NCI-H446 treated with DMSO at 0.1 percent for 48 hours (cell line): ENCODE data around the gene NT5DC3.

Source experiments
- DNase-seq: peaks from one replicate; lab custom pipeline; 2025; lab: John Stamatoyannopoulos, UW

Gene NT5DC3

DNA sequence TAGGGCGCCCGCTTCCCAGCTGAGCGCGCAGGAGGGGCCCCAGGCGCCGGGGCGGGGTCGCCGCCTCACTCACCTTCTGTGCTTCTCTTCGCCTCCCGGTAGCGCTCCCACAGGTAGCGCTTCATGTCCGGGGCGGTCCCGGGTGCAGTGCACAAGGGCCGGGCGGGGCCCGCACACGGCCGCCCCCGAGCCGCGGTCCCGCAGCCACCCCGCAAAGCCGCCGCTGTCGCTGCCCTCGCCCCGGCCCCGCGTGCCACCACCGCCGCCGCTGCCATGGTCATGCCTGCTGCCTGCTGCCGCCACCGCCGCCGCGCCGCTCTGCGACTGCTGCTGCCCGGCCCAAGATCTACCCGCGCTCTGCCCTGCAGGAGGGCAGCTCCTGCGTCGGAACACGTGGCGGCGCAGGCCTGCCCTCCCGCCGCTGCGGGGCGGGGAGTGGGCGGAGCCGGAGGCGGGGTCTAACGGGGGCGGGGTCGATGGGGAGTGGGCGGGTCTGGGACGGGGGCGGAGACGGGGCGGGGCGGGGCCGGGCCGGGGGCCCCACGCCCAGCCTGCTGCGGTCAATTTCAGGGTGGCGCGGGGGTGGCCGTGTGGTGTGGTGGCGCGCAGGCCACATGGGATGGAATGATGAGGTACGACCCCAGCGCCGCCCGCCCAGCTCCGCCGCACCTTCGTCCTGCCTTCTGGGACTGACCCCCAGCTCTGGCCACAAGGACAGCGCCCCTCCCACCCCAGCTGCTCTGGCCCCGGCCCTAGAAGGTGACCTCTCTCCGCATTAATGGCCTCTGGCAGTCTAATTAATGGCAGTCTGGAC, at the start of gene NT5DC3:
NT5DC3 (minus strand) TSS at position 359 of the 814 bp plus-strand sequence; CDS start at position 281, 78 bp downstream.
- peak; percentile 67 for DNase-seq

DNA sequence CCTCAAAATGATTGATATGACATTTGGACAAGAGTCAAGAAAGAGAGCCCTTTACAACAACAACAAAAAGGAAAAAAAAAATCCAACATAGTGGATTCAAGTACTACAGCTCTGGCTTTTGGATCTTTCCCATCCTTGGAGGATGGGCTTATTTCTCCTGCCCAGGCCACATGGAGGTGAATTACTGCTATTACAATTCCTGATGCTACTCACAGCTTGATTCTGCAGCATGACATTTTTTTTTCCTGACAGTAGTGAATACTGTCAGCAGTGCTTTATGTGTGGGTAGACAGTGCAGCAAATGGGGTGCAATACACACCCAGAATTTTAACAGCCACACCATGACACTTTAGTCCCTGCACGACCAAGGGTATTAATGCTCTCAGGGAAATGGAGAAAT, 46.7 kb upstream of the NT5DC3 start:
- DNase-seq: no peak

DNA sequence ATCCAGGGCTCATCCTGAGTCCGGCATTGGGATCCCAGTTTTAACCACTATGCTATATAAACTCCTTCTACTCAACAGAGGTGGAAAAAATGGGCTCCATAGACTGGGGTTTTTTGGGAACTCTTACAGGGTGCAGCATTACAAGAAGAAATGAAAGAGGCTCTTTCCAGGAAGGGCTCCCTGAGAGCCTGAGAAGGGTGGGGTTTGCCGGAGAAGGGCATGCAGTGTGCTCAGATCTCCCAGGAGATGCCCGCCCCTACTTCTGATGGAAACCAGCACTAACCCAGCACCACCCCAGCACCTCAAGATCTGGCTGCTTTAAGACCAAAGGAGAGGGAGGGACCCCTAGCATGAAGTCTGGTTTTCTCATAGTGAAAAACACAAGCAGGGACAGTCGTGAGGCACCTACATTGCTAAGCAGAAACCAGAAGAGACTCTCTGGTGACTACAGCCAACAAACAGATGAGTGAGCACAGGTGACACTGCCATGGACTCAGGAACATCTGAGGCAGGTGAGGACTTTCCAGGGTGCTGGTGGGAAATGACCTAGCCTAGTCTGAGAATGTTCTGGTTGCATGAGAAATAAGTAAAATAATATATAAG, 45.3 kb upstream of the NT5DC3 start:
- DNase-seq: no peak

DNA sequence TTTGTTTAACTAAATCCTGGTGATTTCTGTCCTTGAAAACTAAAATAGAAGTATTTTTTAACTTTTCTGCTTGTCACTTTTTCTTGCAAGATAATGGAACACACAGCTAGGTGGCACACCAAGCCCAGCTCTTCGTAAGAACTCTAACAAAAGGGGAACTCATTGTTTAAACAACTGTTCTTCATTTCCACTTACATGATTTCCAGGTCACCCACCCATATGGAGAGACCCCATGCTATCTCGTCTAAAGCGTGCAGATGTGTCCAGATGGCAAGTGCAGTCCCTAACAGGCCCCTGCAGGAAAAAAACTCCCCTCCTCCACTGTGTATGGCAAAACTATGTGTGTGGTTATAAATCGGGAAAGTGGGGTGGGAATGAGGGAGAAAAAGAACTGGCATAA, 43.3 kb upstream of the NT5DC3 start:
- no peak for DNase-seq

DNA sequence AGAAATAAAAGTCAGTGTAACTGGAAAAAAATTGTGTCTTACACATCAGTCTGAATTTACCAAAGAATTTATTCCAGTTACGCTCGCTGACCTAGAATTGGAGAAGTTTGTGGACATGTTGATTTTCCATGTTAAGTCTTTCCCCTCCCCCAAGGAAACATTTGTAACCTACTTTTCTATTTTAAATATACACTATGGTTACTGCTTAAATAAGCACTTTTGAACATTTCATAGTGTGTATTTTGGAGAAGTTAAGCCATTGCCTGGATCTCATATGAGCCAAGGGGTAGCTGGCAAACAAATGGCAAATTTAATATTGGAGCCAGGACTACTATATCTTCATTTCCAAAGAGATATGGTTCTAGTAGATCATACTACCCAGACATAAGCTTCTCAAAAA, 42.9 kb upstream of the NT5DC3 start:
- no peak for DNase-seq

DNA sequence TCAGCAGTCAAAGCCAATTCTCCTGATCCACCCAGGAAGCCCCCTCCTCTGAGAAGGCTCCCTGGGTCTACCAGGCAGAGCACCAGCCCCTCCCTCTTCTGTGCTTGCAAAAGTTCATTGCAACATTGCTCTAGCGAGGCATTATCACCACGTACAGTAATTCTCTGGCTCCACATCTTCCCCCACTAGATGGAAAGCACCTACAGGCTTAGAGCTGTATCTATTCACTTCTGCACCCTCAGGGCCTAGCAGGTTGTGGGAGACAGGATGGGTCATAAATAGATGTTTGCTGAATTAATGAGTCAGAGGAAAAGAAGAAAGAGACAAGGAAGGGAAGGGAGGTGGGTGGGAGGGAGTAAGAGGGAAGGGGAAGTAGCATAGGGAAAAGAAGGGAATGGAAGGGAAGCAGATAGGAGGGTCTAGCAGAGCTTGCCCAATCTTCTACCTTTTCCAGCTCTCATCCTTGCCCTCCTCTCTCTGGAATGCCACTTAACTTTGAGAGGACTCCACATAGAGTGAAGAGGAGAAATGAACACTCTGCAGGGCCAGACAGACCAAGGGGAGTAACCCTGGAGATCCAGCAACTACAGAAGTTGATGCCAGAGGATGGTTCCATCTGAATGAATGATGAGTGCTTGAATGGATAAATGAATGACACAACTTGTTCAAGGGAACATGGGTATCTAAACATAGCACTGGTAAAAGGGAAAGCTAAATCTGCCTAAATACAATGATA, 42.0 kb upstream of the NT5DC3 start:
- no peak for DNase-seq

DNA sequence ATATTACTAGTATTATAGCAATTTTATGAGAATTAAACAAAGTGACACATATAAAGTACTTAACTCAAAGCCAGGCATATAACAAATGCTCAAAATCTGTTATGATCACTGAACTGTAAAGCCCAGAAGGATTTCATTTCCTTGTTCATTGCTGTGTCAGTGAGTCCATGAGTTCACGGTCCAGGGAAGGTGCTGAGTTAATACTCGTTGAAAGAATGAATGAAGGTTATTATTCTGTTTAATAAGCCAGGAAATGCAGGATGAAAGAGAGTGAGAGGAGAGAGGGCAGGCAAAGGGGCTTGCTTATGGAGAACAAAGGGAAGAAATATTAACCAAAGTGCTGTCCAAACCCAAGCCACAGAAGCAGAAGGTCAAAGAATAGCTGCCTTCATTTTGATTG, 40.2 kb upstream of the NT5DC3 start:
- DNase-seq: no peak

DNA sequence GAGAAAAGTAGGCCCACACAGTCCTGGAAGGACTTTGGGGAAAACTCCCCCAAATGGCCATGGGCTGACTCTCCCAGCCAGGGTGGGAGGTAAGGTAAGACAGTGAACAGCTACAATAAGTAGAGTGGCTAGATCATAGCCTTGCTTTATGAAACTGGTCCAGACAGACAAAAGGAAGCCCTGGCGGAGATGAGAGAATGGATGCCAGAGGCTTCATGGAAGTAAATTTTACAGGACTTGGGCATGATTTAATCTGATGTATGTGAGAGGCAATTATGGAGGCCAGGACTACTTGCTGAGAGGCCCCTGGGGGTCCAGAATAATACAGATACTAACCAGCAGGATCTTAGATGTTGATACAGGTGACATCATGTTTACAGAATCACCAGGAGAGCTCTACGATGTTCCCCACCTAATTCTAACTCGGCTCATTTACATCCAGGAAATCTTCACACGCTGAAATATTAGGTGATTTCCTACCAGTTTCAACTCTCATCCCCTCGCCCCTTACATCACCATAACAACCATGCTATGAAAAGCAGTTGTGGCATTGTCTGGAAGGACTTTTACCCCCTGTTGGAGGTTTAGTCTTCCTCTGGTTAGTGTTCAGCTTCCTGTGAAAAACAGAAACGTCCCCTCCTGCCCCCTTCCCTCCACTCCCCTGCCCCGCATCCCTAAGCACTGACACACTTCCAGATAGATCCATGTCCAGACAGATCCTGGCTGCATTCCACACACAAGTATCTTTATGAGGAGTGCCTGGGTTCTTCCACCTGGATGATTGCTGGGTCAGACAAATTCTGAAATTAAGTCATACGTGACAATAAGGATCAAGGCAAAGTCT, 39.5 kb upstream of the NT5DC3 start:
- no peak for DNase-seq

DNA sequence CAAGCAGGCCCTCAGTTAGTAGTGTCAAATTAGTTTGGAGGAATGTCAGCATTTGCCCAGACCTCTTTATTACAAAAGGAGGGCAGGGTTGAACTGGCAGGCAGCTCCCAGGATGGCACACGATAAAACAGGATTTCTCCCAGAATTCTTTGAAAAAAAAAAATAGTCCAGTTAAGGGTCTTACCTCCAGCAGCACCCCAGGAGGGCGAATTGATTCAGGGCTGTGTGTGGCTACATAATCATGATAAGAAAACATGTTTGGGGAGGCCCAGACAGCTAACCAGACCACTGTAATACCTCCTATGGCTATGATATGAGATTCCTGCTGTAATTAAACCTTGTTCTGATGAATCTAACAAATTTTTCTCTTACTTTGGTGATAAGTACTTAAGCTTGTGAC, 38.8 kb upstream of the NT5DC3 start:
- no peak for DNase-seq

DNA sequence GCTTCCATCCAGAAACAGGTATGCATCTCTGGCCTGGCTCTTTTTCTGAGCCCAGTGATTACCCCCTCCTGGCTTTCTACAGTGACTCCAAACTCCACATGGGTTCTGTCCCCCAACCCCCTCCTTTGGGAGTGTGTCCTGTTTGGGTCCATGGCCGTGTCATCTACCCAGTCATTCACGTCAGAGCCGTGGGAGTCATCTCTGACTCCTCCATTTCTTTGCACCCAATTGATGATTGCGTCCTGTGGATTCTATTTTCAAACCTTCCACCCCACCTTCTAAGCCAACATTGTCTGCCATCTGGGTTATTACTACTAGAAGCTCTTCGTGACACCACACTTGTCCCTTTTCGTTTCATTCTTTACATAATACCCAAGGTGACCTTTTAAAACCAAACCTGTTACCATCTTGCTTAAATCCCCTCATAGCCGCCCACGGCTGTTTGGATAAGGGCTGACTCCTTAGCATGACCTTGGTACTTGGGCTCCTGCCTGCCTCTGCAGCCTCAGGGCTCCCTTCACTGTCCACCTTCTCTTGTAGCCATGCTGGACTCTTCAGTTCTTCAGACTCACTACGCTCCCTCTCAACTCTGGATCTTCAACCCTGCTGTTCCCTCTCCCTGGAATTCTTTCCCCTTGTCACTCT, 38.1 kb upstream of the NT5DC3 start:
- no peak for DNase-seq

DNA sequence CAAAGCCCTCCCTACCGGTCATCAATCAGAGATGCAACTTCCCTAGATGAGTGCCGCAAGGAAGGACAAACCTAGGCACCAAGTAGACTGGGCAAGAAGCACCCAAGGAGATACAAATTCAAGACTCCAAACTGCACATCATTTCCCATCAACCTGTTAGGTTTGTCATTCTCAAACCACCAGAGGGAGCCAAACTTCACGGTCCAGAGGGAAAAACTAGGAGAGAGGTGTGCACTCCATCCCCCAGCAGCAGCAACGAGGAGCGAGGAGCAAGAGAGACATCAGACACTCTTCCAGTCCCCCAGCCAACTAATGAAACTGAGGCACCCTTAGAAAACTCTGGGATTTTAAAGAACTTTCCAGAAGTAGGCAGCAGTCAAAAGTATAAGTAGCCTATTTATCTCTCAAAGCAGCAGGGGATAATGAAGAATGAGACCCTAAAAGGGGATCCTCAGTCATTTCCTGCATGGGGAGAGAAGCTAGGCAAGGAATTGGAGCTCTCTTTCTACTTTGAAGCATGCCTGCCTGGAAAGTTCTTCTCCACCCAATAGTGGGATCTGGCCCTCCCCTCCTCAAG, 37.0 kb upstream of the NT5DC3 start:
- DNase-seq: peak; percentile 20

DNA sequence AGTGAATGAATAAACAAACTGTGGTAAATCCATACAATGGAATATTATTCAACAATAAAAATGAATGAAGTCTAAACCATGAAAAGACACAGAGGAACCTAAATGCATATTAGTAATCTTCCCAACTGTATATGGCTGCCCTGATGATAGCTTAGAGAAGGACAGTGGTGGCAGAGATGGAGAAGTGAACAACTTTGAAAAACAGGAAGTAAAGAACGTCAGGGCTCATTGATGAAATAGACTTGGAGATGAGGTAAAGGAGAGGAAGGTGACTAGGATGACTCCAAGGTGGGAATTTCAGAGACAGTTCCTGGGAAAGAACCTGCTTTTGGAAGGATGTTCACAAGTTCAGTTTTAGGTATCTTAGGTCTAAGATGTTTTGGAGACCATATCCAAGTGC, 36.3 kb upstream of the NT5DC3 start:
- no peak for DNase-seq

DNA sequence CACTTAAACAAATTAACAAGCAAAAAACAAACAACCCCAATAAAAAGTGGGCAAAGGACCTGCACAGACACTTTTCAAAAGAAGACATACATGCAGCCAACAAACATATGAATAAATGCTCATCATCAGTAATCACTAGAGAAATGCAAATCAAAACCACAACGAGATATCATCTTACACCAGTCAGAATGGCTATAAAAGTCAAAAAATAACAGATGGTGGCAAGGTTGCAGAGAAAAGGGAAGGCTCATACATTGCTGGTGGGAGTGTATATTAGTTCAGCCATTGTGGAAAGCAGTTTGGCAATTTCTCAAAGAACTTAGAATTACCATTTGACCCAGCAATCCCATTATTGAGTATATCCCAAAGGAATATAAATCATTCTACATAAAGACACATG, 34.6 kb upstream of the NT5DC3 start:
- no peak for DNase-seq

DNA sequence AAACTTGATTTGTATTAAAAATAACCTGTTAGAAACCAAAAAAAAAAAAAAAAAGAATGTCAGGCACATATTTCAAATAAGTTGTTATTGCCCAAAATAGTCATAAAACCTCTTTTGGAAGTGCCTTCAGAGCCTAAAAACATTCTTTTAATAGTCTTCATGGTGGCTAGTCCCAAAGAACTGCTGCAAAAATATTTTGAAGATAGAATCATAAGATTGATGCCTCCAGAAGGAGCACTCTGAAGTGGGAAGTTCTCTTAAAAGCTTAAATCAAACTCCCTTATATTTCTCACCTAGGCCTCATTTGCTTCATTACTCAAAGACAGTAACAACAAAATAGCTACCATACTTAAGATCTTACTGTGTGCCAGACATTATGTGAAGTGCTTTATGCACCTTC, 27.2 kb upstream of the NT5DC3 start:
- DNase-seq: no peak

DNA sequence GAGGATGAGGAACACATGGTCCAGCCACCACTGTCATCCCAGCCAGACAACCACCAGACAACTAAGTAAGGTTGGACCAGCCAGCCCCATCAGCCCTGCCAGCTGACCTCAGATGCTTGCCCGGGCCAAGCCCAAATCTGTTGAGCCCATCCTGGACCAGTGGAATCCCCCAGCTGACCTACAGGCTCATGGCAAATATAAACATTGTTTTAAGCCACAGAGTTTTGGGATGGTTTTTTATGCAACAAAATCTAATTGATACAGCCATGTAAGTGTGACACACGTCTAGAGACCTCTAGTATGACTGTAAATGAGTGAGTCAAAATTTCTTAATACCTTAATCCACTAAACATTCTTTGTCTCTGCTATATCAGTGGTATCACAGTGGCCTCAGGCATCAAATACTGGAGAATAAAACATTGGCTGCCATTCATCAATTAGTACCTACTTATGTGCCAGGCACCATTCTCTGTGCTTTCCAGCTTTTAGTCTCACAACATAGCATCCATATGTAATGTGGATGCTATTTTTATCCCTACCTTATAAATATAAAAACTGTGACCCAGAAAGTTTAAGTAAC, 24.2 kb upstream of the NT5DC3 start:
- DNase-seq: no peak

DNA sequence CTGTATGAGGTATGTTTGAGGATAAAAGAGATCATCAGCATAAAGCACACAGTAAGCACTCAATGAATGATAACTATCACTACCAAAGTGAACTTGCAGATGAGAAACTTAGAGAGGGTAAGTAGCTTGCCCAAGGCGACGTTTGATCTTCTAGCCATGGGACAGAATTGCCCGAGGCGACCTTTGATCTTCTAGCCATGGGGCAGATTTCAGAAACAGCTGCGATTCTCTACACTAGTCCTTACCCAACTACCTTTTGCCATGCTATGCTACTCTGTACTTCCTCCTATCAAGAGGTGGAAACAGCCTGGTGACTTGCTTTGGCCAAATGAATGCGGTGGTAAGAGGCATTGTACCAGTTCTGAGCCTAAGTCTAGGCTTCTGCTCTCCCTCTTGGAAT, 23.7 kb upstream of the NT5DC3 start:
- no peak for DNase-seq

DNA sequence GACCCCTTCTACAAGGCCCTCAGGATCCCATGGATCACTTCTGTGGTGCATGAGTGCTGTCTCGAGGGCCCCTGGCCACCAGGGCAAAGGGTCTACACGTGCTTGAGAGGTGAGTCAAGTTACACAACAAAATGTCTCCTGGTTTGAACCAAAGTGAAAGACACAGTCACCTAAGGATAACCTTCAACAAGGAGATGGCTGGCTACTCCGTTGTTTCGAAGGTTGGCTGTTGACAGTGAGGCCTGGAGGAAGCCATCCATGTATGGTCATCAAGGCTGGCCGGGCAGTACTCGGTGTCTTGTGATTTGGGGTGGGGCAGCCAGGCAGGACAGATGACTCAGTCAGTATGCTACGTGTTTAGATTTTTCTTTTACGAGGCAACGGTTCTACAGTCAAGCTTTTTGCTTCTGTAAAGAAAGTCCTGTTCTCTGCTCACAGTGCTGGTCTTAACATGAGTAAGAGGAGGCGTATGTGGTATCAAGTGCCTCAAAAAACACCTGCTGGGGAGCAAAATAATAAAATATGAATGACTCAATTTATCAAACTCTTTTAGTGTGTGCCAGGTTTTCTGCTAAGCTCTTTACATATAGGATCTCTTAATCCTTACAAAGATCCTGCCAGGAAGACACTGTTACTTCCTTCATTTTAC, 18.0 kb upstream of the NT5DC3 start:
- no peak for DNase-seq

DNA sequence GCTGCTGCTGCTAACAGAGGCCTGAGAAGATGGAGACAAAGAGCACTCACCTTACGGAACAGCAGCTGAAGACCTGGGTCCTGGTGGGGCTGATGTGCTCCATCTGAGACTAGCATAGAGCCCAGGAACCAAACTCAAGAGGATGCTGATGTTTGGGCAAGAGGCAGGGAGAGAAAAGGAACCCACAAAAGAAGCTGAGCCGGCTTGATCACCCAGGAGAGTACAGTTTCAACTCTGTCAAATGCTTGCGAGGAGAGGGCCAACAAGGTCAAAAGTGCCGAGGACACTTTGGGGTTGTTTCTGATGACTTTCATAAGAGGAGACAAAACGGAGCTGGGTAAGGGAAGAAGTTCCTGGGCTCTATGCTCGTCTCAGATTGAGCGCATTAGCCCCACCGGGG, 17.3 kb upstream of the NT5DC3 start:
- no peak for DNase-seq

DNA sequence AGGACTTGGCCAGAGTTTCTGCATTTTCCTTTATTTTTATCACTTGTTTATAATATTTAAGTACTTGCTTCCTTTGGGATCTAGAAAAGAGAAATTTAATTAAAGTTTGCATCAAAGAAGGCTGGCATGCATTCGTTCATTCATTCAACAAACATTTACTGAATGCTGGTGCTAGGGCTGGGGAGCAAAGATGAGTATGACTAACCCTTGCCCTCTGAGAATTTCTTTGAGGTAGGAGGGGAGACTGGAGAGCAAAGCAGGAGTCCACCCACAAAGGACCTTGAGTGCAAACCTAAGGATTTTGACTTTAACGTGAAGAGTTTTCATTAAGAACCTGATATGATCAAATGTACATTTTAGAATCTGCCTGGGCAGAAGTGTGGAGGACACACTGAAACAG, 16.1 kb upstream of the NT5DC3 start:
- no peak for DNase-seq

DNA sequence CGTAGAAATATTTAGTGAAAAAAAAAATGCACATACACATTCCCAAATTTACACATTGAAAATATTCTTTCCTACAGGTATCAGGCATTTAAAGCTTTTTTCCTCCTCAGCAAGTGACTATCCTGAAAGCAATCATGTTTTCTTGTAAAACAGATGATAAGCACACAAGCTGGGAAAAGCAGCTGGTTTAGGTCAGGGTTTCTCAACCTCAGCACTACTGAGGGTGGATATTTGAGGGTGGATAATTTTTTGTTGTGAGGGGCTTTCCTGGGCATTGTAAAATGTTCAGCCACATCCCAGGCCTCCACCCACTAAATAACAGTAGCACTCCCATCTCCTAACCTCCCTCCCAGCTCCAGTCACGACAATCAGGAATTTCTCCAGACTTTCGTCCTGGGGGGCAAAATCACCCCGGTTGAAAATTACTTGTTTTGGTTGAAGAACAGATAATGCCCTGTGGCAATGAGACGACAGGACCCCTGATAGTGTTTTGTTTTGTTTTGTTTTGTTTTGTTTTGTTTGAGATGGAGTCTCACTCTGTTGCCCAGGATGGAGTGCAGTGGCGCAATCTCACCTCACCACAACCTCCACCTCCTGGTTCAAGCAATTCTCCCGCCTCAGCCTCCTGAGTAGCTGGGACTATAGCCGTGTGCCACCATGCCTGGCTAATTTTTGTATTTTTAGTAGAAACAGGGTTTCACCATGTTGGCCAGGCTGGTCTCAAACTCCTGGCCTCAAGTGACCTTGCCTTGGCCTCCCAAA, 15.0 kb upstream of the NT5DC3 start:
- no peak for DNase-seq
